ENCODE results near the gene ADCY1. TPM values are rescaled to one million over a fixed set of nuclear protein-coding genes. Genes with fewer than 3 reads are reported as not detected.

ADCY1 gene
- total RNA-seq, 1 donor from 2014 or later: 2.4 TPM

DNA sequence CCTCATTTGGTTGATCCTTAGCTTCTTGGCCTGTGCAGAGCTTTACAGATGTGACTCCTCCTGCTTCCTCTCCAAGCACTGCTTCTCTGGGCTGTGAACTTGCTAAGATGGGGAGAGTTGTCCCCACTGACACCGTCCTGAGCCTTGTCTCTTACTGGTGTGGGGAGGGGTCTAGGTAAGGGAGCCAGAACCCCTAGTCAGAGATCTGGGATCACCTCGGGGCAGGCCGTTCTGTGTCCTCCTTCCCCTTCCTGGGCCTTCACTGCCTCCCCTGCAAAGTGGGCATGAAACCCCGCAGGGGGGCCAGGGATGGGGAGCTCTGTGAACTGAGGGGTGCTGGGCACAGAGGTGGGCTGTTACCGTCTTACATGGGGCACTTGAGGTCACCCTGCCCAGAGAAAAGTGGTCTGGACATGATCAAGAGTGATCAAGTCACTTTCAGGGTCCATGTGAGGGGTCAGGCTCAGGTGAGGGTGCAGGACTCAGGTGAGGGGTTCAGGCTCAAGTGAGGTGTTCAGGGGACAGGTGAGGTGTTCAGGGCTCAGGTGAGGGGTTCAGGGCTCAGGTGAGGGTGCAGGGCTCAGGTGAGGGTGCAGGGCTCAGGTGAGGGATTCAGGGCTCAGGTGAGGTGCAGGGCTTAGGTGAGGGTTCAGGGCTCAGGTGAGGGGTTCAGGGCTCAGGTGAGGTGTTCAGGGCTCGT lies 86.2 kb downstream of the ADCY1 start:
- no peak for DNase-seq
- TF ChIP-seq, protein P1, sequence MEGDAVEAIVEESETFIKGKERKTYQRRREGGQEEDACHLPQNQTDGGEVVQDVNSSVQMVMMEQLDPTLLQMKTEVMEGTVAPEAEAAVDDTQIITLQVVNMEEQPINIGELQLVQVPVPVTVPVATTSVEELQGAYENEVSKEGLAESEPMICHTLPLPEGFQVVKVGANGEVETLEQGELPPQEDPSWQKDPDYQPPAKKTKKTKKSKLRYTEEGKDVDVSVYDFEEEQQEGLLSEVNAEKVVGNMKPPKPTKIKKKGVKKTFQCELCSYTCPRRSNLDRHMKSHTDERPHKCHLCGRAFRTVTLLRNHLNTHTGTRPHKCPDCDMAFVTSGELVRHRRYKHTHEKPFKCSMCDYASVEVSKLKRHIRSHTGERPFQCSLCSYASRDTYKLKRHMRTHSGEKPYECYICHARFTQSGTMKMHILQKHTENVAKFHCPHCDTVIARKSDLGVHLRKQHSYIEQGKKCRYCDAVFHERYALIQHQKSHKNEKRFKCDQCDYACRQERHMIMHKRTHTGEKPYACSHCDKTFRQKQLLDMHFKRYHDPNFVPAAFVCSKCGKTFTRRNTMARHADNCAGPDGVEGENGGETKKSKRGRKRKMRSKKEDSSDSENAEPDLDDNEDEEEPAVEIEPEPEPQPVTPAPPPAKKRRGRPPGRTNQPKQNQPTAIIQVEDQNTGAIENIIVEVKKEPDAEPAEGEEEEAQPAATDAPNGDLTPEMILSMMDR (IDR thresholded peaks at IDR 0.05): no peak
- Histone ChIP-seq H3K4me1 (no peaks in the 10 kb centered on the region), H3K27ac (no peak overlapping the region), H3K27me3 (ENCODE audit: low read depth) (no peaks in the 10 kb centered on the region), H3K4me3 (no peak overlapping the region), H3K36me3 (no peaks in the 10 kb centered on the region), H3K9me3 (no peaks in the 10 kb centered on the region)
- intact Hi-C loops (cut with DNase I): no loop called here
- no peak for ATAC-seq

DNA sequence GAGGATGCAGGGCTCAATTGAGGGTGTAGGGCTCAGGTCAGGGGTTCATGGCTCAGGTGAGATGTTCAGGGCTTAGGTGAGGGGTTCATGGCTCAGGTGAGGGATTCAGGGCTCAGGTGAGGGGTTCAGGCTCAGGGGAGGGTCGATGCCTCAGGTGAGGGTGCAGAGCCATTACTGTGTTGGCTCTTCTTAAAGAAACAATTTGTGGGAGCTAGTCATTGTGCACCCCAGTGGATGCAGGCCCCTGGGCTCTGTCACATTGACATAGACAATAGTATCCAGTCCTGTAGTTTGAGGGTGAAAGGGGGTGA lies 86.7 kb downstream of the ADCY1 start:
- intact Hi-C loops (cut with DNase I): no loop called here
- Histone ChIP-seq H3K36me3 (no peaks in the 10 kb centered on the region), H3K4me1 (no peaks in the 10 kb centered on the region), H3K4me3 (no peak overlapping the region), H3K9me3 (no peaks in the 10 kb centered on the region), H3K27me3 (ENCODE audit: low read depth) (no peaks in the 10 kb centered on the region), H3K27ac (no peak overlapping the region)
- TF ChIP-seq, protein P1 (IDR thresholded peaks at IDR 0.05): no peak
- ATAC-seq (no peak), DNase-seq (no peak)

DNA sequence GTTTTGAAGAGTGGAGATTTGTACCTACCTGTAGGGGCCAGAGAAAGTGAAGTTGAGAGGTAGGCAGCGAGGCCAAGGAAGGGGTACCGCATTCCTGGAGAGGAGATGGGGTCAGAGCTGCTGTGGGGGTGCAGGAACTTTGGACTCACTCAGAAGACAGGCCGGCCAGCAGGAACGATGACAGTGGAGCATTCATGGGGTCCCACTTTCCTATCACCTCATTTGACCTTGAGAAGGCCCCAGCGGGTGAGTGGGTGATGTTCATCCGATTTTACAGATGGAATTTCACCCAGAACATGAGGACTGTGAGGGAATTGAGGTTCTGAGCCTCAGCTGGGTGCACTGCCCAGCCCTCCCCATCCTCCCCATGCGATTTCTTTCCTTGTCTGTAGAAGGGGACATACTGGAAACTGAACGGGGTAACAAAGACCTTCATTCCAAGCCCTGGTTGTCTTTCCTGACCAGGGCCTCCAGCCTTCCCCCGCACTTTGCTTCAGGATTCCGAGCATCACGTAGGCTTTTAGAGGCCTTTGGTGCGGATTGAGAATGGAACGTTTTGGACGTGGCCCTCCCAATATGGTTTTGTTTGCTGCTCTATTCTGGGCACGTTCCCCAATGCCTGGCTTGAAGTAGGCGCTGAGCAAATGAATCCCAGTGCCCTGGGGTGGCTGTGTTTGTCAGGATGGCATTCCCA lies 87.3 kb downstream of the ADCY1 start:
- TF ChIP-seq, protein P1 (IDR thresholded peaks at IDR 0.05): no peak
- ATAC-seq (no peak), DNase-seq (no peak)
- H3K36me3 ChIP-seq: no peaks in the 10 kb centered on the region
- no peak overlapping the region for H3K27ac ChIP-seq
- H3K4me3 ChIP-seq: no peak overlapping the region
- no peaks in the 10 kb centered on the region for H3K27me3 ChIP-seq (ENCODE audit: low read depth)
- H3K9me3 ChIP-seq: no peaks in the 10 kb centered on the region
- H3K4me1 ChIP-seq: no peaks in the 10 kb centered on the region
- intact Hi-C loops (cut with DNase I): no loop called here

DNA sequence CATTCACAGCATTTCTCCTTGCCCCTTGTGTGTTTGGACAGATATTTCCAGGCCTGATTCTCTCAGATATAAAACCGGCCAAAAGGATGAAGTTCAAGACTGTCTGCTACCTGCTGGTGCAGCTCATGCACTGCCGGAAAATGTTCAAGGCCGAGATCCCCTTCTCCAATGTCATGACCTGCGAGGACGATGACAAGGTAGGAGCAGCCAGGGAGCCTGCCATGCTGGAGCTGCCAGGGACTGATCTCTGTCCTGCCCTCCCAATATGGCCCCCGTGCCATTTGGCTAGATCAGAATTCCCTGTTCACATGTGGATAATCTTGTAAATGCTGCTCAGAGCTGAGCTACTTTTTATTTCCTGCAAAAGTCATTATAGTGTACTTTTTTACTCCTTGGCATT lies 87.8 kb downstream of the ADCY1 start:
- no peaks in the 10 kb centered on the region for H3K27me3 ChIP-seq (ENCODE audit: low read depth)
- intact Hi-C loops (cut with DNase I): no loop called here
- DNase-seq (no peak), ATAC-seq (no peak)
- no peak overlapping the region for H3K4me3 ChIP-seq
- no peaks in the 10 kb centered on the region for H3K4me1 ChIP-seq
- TF ChIP-seq, protein P1 (IDR thresholded peaks at IDR 0.05): no peak
- H3K9me3 ChIP-seq: no peaks in the 10 kb centered on the region
- H3K36me3 ChIP-seq: no peaks in the 10 kb centered on the region
- H3K27ac ChIP-seq: no peak overlapping the region

DNA sequence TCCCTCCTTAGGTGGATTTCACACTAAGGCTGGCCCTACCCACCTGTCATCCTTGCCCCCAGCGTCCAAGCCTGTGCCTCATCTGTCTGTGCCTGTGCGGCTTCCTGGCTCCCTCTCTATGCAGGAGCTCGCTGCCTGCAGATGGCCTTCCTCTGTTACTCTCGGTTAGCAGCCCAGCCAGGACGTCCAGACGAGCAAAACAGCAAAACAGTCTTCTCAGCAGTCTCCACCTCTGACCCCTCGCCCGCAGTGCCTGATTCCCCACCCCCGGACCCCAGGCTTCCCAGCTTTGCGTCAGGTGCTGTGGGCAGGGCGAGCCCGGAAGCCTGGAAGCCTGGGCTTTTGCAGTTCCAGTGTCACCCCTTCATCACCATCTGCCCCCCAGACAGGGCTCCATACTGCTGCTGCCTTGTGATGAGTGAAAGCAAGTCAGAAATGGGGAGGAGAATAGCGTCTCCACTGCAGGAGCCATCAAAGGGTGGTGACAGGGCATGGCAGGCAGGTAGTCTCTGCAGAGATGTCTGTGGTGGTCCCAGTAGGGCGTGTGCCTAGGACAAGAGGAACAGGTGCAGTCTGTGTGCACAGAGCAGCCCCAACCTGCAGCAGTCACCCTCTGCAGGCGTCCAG lies 88.5 kb downstream of the ADCY1 start:
- H3K4me1 ChIP-seq: no peaks in the 10 kb centered on the region
- H3K36me3 ChIP-seq: no peaks in the 10 kb centered on the region
- H3K9me3 ChIP-seq: no peaks in the 10 kb centered on the region
- H3K4me3 ChIP-seq: no peak overlapping the region
- H3K27ac ChIP-seq: no peak overlapping the region
- H3K27me3 ChIP-seq (ENCODE audit: low read depth): no peaks in the 10 kb centered on the region
- intact Hi-C loops (cut with DNase I): no loop called here
- ATAC-seq (peak in 1 of 2 donors; percentile 10), DNase-seq (no peak)
- TF ChIP-seq, protein P1 (IDR thresholded peaks at IDR 0.05): no peak
